ENCODE results near the gene C6orf132.
"Not testable (repeated sequence)": the region's sequence is repeated elsewhere in the genome, so short reads cannot be mapped to it uniquely, and the experiment has no call there.

C6orf132 gene

GRCh38 chr6:42158631-42159030 lies 16.2 kb upstream of the C6orf132 start:
- DNase-seq, result no peak

GRCh38 chr6:42158011-42158410 lies 15.6 kb upstream of the C6orf132 start:
- no peak for DNase-seq

- DNase-seq, result no peak
Measured at GRCh38 chr6:42156638-42157037, 14.2 kb upstream of the C6orf132 start.

- DNase-seq, result no peak
Measured at GRCh38 chr6:42155293-42155692, 12.9 kb upstream of the C6orf132 start.

GRCh38 chr6:42154461-42155209 lies 12.2 kb upstream of the C6orf132 start:
- DNase-seq, result no peak

- DNase-seq, result no peak
Measured at GRCh38 chr6:42153921-42154320, 11.5 kb upstream of the C6orf132 start.

DNA sequence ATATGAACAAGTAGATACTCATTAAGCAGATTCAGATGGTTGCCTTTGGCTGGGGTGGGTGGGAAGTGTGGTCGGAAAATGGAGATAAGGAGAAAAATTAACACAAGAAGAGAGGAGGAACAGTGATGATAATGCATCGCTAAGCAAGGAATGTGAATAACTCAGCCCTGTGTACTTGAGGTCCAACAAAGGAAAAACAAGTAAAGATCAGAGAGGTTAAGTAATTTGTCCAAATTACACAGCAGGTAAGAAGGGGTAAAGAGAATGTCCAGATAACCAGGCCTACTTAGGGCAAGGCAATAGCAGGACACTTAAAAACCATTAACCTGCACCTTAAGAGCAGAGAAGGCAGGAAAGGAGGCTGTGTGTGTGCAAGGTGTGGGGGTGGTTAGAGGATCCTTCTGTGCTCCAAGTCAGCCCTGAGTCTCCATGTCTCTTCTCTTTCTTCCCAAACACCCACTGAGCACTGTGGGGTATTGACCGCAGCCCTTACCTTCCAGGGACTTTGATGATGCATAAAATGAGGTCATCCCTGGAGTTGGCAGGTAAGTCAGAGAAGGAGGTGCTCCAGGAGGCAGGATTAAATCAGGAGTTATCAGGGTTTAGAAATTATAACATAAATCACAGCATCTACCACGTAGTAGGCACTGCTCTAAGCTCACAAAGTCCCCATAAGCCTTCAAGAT lies 10.3 kb upstream of the C6orf132 start:
- not testable (repeated sequence) for DNase-seq

DNA sequence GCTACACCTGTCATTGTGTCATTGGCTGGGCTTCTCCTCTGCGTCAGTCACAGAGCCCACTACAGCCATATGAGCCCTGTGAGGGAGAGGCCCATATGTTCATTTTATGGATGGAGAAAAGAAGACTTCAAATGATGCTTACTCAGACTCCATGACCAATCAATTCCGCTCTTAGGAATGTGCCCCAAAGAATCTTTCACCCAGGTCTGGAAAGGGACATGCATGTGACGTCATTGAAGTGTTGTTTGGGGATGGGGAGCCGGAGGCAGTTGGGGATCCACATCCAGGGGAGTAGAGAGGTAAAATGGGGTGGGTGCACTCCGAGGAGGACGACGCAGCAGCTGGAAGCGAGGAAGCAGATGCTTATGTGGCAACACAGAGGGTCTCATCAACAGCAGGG lies 9.6 kb upstream of the C6orf132 start:
- no peak for DNase-seq

- DNase-seq, result no peak
Measured at GRCh38 chr6:42150254-42150653, 7.8 kb upstream of the C6orf132 start.

DNA sequence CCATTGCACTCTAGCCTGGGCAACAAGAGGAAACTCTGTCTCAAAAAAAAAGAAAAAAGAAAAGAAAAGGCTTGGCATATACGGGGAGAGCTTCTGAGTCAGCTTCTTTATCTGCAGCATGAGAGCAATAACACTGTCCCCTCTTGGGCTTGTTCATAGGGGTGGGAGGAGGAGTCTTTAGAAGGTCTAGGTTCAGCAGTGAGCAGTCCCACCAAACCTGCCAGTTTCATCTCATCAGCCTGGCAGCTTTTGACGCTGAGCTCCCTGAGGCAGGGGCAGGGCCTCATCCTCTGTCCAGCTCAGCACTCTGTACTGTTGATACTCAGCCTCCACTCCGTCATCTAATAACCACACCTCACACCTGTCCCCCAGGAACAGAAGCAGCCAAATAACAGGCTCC lies 5.6 kb upstream of the C6orf132 start:
- DNase-seq, result no peak

- no peak for DNase-seq
Measured at GRCh38 chr6:42147138-42147562, 4.7 kb upstream of the C6orf132 start.

DNA sequence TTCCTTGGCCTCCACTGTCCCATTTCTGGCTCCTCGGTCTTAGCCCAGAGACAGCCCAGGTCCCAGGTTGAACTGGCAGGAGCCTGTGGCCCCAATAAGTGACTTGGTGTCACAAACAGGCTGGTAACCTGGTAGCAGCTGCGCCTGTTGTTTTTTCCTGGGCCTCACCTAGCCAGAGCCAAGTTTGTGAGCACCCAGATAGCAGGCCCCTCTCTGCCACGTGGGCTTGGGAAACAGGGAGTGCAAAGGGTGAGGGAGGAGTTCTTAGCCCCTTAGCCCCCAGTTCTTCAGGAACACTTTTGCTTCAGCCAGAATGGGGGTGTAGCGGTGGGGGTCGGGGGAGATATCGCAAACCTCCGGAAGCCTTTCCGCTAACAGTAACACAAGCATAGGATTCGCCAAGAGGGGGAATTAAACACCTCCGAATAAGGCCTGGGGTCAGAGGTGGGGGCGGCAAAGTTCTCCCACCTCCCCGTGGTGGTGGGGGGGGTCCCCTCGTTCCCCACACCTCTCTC lies 760 bp downstream of the C6orf132 start:
- no peak for DNase-seq

- DNase-seq, result no peak
Measured at GRCh38 chr6:42140756-42141602, 1.4 kb downstream of the C6orf132 start.

- DNase-seq, result no peak
Measured at GRCh38 chr6:42140032-42140431, 2.4 kb downstream of the C6orf132 start.

GRCh38 chr6:42138630-42139619 lies 3.5 kb downstream of the C6orf132 start:
- DNase-seq, result no peak

- DNase-seq, result no peak
Measured at GRCh38 chr6:42138190-42138589, 4.2 kb downstream of the C6orf132 start.

- DNase-seq, result no peak
Measured at GRCh38 chr6:42137194-42137753, 5.1 kb downstream of the C6orf132 start.

DNA sequence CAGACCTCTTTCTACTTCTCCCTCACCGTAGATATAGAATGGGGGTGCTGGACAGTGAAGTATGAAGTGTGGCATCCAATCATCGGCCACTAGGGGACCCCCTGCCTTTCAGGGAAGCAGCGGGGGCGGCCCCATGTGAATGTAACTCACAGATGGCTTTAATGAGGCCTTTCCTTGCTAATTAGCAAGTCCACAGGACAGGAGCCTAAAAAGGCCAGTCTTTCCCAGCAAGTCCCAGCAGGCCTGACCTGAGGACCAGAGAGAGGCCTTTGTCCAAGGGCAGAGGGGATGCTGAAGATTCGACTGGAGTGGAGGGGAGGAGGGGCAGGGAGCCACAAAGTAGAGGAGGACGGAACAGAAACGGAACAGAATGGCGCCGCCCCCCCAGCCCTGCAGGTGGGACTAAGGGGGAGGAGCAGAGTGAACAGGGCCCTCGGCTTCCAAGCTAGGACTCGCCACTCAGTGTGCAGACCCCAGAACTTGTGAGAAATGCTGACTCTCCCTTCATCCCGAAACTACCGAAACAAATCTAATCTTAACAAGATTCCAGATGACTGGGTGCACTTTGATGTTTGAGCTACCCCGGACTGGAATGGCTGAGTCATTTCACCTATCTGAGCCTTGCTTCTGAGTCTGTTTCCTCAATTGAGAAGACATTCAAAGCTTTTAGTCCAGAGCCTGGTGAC lies 5.8 kb downstream of the C6orf132 start:
- peak; percentile 17 to 20 for DNase-seq

GRCh38 chr6:42135722-42136121 lies 6.7 kb downstream of the C6orf132 start:
- no peak for DNase-seq

DNA sequence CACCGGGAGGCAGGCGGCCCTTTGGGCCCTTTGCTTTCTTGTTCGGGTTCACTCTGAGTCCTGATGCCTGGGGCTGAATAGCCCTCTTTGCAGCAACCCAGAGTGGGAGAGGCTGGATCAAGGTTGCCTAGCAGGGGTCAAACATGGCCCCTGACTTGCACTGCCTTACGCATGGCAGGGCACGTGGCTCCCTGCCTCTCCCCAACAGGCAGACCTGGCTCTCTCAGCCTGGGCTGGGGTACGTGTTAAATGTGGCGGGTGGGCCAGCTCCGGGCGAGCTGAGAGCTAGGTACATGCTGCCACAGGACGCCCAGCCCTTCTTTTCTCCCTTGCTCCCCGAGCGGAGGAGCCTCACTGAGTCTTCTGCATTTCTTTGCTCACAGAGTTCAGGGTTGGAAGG lies 7.3 kb downstream of the C6orf132 start:
- DNase-seq, result no peak

GRCh38 chr6:42133926-42134325 lies 8.5 kb downstream of the C6orf132 start:
- DNase-seq, result no peak
